Uterus (tissue), 2 donors: ENCODE results near the gene DUSP22.

Experiments used
- POLR2A ChIP-seq, 2 donors: fragments of 450-650 bp; IDR thresholded peaks; one replicate each; pipeline ENCODE4 v1.6.1; 2016; ENCODE audit warnings: antibody characterized with exemption in 2 of 2, mild to moderate bottlenecking in 1 of 2, moderate library complexity in 1 of 2
- TF ChIP-seq, protein P1 (sequence below), 4 experiments: fragments of 200-600 bp in 2 of 4; fragments of 450-650 bp in 2 of 4; sonication (generic) in 2 of 4; IDR thresholded peaks; one replicate each; pipeline ENCODE4 v1.5.1; 2016 to 2019; ENCODE audit warnings: antibody characterized with exemption in 4 of 4, mild to moderate bottlenecking in 2 of 4, moderate library complexity in 1 of 4

DNA sequence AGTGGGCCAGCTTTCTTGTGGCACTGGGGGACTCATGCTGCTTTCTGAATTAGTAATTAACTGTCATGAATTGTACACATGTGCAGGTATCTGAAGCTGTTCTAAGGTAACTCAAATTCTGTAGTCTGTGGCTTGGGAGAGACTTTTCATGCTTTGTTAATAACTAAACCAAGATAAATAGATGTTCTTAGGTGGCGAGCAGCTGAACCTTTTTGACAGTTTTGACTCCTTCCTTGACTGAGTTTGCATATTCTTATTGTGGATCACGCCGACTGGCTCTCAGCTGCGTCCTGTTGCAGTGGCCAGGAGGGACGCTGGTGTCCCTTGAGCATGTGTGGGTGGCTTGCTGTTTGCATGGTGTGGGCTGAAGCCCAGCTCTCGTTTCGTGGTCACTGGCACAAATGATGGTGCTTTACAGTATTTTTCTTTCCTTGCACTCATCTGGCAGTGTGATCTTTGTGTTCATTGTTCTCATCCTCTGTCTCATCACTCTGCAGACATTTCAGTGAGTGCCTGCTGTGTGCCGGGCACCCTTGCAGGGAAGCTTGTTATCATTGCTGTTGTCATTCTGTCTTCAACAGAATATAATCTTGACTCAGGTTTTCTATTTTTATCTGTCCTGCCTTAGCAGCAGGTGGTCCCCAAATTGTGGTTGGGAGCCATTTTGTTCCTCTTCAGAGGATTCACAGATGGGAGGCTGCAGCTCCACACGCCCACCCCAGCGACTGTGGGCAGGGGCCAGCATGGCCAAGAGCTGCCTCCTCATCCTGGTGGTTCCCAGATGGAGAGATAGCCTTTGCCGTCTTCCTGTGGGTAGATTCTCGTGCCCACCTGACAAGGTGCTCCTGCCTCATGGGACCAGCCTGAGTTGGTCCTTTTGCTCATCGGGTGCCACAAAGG is 39.6 kb downstream of the DUSP22 start:
- TF ChIP-seq, protein P1, sequence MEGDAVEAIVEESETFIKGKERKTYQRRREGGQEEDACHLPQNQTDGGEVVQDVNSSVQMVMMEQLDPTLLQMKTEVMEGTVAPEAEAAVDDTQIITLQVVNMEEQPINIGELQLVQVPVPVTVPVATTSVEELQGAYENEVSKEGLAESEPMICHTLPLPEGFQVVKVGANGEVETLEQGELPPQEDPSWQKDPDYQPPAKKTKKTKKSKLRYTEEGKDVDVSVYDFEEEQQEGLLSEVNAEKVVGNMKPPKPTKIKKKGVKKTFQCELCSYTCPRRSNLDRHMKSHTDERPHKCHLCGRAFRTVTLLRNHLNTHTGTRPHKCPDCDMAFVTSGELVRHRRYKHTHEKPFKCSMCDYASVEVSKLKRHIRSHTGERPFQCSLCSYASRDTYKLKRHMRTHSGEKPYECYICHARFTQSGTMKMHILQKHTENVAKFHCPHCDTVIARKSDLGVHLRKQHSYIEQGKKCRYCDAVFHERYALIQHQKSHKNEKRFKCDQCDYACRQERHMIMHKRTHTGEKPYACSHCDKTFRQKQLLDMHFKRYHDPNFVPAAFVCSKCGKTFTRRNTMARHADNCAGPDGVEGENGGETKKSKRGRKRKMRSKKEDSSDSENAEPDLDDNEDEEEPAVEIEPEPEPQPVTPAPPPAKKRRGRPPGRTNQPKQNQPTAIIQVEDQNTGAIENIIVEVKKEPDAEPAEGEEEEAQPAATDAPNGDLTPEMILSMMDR (IDR thresholded peaks at IDR 0.05), result no peak
- no peak for TF ChIP-seq POLR2A (IDR thresholded peaks at IDR 0.05)
